GM12873 (cell line): ENCODE results near the gene KLHDC7A.

Experiments used
- TF ChIP-seq, protein P1 (sequence below): IDR thresholded peaks from 2 replicates; pipeline ENCODE4 v1.5.1; 2012; ENCODE audit warnings: low read depth, mild to moderate bottlenecking, moderate library complexity, low read length, control low read depth; ENCODE audit not compliant: insufficient read depth; ENCODE audit errors: missing control alignments

The KLHDC7A gene

DNA sequence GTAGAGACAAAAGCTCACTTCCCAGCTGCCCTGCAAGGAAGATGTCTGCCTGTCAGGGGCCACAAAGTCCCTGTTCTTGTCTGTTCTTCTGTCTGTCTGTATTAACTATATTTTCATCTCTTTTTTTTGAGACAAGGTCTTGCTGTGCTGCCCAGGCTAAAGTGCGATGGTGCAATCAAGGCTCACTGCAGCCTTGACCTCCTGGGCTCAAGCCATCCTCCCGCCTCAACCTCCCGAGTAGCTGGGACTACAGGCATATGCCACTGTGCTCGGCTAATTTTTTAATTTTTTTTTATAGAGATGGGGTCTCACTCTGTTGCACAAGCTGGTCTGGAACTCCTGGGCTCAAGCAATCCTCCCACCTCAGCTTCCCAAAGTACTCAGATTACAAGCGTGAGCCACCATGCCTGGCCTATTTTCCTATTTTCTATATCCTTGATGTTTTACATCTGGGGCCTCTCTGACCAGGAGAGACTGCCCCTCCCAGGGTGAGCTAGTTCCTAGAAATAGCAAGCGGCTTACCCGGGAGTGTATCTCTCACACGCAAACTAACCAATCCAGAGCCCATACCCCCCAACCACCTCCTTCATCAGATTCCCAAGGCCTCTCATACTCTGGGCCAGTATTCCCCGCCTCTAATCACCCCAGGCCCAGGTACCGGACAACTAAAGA, 5.4 kb upstream of the KLHDC7A start:
- TF ChIP-seq, protein P1, sequence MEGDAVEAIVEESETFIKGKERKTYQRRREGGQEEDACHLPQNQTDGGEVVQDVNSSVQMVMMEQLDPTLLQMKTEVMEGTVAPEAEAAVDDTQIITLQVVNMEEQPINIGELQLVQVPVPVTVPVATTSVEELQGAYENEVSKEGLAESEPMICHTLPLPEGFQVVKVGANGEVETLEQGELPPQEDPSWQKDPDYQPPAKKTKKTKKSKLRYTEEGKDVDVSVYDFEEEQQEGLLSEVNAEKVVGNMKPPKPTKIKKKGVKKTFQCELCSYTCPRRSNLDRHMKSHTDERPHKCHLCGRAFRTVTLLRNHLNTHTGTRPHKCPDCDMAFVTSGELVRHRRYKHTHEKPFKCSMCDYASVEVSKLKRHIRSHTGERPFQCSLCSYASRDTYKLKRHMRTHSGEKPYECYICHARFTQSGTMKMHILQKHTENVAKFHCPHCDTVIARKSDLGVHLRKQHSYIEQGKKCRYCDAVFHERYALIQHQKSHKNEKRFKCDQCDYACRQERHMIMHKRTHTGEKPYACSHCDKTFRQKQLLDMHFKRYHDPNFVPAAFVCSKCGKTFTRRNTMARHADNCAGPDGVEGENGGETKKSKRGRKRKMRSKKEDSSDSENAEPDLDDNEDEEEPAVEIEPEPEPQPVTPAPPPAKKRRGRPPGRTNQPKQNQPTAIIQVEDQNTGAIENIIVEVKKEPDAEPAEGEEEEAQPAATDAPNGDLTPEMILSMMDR = no peak

DNA sequence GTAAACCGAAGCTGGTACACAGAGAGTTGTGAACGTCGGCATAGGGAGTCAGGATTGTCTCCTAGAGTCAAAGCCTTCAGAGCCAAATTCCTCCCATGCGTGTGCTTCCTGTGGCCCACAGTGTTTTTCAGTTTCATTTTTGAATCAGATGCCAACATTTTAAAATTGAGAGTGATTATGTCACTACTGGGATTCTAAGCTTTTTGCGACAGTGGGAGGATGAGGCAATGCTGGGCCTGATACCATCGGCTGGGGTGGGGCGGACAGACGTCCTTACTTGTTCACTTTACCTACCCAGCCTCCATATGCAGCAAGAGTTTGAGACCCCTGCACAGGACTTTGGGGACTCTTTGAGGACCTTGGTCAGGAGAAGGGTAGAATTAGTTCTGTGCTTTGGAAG, 1.3 kb upstream of the KLHDC7A start:
- TF ChIP-seq, protein P1 = no peak

DNA sequence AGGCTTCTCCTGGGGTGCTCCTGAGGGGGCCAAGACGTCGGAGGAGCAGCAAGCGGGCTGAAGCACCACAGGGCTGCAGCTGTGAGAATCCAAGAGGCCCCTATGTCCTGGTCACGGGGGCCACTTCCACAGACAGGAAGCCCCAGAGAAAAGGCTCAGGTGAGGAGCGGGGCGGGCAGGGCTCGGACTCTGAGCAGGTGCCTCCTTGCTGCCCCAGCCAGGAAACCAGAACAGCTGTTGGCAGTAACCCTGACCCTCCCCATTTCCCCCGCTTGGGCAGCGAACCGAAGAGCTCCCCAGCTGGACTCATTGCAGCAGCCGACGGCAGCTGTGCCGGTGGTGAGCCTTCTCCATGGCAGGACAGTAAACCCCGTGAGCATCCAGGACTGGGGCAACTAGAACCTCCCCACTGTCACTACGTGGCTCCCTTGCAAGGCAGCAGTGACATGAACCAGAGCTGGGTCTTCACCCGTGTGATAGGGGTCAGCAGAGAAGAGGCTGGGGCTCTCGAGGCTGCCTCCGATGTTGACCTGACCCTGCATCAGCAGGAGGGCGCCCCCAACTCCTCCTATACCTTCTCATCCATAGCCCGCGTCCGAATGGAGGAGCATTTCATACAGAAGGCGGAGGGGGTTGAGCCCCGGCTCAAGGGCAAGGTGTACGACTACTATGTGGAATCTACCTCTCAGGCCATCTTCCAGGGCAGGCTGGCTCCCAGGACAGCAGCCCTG, 625 bp downstream of the KLHDC7A start:
- TF ChIP-seq, protein P1 = no peak

DNA sequence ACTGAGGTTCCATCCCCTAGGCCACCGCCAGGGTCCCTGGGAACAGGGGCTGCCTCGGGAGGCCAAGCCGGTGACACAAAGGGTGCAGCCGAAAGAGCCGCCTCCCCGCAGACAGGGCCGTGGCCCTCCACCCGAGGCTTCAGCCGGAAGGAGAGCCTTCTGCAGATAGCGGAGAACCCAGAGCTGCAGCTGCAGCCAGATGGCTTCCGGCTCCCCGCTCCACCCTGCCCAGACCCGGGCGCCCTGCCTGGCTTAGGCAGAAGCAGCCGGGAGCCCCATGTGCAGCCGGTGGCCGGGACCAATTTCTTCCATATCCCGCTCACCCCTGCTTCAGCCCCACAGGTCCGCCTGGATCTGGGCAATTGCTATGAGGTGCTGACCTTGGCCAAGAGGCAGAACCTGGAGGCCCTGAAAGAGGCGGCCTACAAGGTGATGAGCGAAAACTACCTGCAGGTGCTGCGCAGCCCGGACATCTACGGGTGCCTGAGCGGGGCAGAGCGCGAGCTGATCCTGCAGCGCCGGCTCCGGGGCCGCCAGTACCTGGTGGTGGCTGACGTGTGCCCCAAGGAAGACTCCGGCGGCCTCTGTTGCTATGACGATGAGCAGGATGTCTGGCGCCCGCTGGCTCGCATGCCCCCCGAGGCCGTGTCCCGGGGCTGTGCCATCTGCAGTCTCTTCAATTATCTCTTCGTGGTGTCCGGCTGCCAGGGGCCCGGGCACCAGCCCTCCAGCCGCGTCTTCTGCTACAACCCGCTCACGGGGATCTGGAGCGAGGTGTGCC, 1.4 kb downstream of the KLHDC7A start:
- TF ChIP-seq, protein P1 = no peak

DNA sequence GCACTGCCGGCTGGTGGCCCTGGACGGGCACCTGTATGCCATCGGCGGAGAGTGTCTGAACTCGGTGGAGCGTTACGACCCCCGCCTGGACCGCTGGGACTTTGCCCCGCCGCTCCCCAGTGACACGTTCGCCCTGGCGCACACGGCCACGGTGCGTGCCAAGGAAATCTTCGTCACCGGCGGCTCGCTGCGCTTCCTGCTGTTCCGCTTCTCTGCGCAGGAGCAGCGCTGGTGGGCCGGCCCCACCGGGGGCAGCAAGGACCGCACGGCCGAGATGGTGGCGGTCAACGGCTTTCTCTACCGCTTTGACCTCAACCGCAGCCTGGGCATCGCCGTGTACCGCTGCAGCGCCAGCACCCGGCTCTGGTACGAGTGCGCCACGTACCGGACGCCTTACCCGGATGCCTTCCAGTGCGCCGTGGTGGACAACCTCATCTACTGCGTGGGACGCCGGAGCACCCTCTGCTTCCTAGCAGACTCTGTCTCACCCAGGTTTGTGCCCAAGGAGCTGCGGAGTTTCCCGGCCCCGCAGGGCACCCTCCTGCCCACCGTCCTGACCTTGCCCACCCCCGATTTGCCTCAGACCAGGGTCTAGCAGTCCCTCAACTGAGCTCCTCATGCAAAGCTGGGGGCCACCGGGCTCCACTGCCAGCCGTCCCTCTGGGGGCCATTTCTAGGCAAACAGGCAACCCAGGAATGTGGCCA, 2.1 kb downstream of the KLHDC7A start:
- TF ChIP-seq, protein P1 = no peak

DNA sequence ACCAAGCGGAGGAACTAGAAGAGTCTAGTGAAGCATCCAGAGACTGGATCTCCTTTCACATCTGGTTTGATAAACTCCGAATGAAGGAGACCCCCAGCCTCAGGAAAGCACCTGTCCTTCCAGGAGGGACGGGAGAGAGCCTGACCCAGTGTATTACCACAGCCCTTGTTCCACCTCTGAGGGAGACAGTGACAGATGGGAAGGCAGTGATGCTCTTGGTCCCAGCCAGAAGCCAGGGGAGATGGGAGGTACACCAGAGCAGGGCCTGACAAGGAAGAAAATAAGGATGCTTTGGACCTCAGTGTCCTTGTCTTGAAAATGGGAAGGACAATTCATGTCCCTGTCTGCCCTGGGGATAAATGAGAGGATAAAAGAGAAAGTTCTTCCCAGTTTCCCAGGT, 3.5 kb downstream of the KLHDC7A start:
- TF ChIP-seq, protein P1 = no peak

DNA sequence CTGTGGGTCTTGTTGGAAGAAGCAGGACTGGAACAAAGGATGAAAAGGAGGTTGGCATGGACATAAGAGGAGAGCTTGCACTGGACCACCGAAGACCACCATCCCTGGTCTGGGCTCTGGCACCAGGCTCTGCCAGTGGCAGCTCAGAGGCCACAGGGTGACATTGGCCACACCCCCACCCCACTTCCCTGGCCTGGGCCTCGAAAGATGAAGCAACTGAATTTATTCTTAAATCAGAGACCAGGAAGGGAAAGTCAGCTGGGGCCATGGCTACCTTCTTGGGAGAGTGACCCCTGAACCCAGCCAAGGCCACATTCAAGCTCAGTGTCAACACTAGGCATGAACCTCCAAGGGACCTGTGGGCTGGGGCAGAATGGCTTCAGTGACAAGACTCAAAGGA, 4.0 kb downstream of the KLHDC7A start:
- TF ChIP-seq, protein P1 = no peak
